Ammon's horn (tissue), 1 donor: ENCODE data around the gene ADCY4.

Source experiments
- DNase-seq: peaks from one replicate; pipeline ENCODE4 v3.0.0-alpha.2; 2016; ENCODE audit warnings: low spot score

The ADCY4 gene

DNA sequence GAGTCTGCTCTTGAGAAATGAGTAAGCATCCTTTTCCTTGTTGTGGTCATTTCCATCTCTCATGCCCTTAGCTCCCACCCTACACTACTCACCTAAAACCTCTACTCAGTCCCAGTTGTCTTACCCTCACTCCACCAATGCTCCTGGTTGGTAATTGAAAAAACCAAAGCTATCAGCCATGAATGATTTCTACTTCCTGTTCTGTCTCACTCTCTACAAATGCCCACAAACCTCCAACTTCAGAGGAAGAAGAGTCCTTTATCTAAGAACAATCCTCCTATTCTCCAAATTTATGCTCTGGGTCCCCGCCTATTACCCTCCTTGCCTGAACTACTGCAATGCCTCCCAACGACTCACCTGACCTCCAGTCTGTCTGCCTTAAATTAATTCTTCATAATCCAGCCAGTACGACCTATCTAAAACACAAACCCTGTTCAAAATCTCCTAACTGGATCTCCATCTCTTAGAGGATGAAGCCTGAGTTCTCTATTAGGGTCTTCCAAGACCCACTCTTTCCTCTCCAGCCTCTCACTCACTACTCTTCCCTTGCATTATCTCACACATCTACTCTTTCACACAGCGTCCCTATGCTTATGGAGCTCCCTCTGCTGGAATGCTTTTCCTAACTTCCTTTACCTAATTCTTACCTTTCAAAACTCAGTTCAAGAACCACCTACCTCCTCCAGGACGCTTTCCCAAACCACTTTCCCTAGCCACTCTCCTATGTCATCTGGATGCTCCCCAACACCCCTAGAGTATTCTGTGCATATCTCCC is 37.5 kb downstream of the ADCY4 start:
- DNase-seq: no peak

GRCh38 chr14:24296341-24297157 is 38.3 kb downstream of the ADCY4 start:
- DNase-seq: peak; percentile 86

DNA sequence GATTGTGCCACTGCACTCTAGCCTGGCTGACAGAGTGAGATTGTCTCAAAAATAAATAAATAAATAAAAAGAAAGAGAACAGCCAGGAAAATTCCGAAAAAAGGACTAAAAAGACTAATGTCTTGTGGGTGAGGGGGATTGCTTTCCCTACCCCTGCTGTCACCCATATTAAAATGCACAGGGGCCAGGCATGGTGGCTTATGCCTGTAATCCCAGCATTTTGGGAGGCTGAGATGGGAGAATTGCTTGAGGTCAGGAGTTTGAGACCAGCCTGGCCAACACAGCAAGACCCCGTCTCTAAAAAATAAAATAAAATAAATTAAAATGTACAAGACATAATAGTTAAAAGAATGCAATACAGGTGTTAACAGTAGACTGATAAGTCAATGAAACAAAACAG is 41.3 kb downstream of the ADCY4 start:
- DNase-seq: no peak

DNA sequence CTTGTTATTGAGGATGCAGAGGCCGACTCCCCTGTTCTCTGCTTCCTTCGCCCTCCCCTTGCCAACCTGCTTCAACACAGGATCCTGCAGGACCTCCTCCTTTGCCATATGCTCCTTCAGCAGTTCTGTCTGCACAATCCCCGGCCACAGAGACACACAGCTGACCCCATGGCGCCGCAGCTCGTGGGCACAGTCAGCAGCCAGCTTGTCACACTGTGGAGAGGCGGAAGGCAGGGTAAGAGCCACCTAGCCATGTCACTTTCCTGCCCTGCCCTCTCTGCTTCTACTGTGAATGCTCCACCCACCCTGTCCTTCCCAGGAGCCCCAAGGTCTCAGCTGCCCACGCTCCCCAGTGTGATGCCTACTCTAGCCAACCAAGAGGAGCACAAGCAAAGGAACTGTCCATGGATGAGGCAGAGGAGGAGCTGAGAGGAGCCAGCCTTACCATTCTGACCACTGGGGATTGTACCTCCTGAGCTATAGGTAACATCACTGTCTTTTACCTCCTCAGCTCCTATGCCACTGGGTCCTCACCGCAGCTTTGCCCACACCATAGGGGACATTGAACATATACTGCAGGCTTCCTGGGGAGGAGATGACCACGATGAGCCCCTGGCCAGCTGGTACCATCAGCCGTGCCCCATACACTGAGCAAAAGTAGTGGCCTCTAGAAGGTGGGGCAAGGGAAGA is 42.6 kb downstream of the ADCY4 start:
- DNase-seq: no peak

DNA sequence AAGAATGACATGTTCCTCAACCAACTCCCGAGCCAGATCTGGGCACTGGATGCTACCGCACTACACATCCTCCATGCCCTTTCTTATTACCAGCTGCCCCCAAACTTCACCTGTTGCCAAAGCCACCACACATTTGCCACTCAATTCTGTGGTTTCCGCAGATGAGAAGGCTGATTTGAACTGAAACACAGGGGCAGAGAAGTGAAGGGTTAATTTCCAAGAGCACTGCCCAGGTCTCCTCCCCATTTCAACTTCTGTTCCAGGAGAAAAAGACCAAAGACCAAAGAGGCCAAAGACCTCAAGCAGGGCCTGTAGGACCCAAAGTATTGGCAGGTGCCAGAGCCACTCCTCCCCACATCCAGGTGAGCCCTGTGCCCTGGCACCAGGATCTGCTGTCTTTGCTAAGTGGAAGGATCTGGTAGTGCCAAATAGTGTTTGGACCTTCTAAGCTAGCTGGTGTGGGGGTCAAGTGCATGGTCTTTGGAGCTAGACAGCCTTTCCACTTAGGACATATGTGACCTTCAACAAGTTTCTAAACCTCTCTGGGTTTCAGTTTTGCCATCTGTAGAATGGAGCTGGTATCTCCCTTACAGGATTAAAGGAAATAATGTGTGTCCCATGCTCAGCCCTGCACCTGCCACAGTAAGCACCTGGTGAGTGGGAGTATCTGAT is 43.3 kb downstream of the ADCY4 start:
- no peak for DNase-seq

- no peak for DNase-seq
Measured at GRCh38 chr14:24290746-24291145, 44.1 kb downstream of the ADCY4 start.

GRCh38 chr14:24289649-24290280 is 45.1 kb downstream of the ADCY4 start:
- DNase-seq: no peak

GRCh38 chr14:24286996-24287395 is 47.9 kb downstream of the ADCY4 start:
- DNase-seq: no peak

GRCh38 chr14:24285351-24285750 is 49.5 kb downstream of the ADCY4 start:
- no peak for DNase-seq

GRCh38 chr14:24284501-24285035 is 50.3 kb downstream of the ADCY4 start:
- DNase-seq: no peak

GRCh38 chr14:24283796-24284460 is 50.9 kb downstream of the ADCY4 start:
- no peak for DNase-seq

DNA sequence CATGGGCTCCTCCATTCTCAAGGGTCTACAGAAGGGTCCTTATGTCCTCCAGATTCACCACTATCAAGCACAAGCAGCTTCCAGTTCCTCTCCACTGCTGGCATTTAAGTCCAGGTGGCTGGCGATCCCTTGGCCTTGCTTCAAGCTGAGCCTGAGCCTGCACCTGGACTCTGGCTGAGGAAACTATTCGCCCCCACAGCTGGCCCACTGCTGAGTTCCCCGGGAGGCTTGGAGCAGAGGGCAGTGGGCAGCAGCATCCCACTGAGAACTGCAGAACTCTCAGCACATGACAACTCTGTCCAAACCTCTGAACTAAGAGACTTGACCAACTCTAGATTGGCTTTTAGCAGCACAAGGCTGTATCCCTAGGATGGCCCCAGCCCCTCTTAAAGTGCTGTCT is 52.1 kb downstream of the ADCY4 start:
- DNase-seq: no peak

GRCh38 chr14:24281636-24282035 is 53.2 kb downstream of the ADCY4 start:
- DNase-seq: peak; percentile 23

GRCh38 chr14:24280797-24281460 is 53.9 kb downstream of the ADCY4 start:
- DNase-seq: no peak

DNA sequence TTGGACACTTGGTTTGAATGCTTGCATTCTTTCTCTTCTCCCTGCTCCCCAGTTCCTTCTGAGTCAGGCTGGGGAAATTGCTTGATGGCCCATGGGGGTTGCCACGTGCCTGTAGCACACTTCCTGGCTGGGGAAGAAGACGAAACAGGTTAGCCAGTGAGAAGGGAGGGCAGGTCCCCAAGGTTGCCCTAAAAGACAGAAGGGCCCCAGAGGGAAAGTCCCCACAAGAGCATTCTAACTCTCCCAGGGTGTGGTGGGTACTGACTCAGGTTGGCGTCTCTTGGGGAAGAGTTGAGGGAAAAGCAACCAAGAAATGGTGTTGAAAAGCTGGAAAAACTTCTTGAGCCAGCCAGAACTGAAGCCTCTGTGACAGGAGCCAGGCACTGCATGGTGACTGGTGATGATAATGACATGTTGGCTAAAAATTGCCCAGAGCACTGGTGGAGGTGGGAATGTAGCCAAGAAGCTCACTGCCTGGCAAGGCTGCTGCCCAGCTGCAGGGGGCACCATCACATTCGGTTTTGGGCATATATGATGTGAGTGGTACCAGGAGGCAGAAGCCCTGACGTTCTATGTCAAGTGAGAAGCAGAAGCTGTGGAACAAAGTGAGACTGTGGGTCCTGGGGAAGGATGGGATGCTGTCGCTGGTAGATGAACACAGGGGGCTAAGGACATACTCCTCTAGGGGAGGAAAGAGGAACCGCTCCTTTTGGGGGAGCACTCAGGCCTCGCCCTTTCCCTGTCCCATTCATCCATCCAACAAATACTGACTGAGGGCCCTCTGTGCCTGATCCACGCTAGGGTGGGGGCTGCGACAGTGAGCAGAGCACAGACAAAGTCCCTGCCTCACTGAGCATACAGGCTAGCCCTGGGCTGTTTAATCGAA is 55.3 kb downstream of the ADCY4 start:
- peak; percentile 75 for DNase-seq

DNA sequence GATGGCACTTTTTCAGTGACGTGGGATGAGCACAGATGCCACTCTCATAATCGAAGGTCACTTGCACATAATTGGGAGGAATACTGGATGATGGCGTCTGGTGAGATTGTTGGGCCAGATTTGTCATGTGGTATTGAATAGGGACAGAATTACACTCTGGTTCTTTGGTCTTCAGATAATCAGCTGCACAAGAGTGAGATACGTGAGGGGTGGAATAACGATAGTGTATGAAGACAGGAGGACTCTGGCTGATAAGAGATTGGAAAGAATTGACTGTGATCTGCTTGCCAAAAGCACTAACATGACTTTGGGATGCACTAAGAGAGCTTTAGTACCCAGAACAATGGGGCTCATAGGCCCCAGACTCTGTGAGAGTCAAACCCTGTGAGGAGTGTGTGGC is 56.4 kb downstream of the ADCY4 start:
- DNase-seq: no peak

GRCh38 chr14:24277606-24278321 is 57.1 kb downstream of the ADCY4 start:
- peak; percentile 55 for DNase-seq

DNA sequence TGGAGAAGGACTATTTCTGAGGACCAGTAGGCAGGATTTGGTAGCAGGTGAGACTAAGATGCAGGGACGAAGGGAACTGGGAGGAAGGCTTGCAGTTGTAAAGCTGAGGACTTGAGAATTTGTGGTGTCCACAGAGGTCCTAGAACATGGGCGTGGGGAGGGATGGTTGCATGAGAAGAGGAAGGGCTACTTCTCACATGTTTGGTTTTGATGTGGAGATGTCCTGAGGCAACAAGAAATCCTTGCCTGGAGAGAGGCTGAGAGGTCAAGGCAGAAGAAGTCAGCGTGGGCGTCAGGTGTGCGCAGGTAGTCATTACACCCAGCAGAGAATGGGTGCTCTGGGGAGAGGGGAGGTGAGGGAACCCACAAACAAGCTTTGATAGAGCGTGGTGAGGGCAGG is 57.8 kb downstream of the ADCY4 start:
- DNase-seq: no peak

DNA sequence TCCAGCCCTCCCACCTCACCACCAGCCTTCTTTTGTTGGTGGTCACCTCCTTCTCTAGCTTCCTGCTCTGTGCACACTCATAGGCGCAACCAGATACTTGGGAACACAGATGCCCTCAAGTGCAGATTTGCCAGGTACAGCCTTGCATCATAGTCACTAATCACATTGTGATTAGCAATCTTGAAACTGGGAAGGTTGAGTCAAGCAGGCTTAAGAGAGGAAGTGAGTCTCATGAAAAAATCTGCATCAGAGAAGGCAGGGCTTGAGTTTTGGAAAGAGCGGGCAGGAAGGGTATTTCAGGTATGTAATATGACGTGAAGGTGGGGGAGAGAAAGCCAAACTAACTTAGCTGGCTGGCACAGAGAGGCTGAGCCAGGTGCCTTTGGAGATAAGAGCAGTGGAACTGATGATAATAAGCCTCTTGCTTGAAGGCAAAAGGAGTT is 60.7 kb downstream of the ADCY4 start:
- DNase-seq: peak; percentile 55
